Peyer's patch (tissue), 4 donors: ENCODE measurements around the gene TSPEAR.

Experiments
- CTCF ChIP-seq, 6 experiments: fragments of 450-650 bp in 4 of 6; fragments of 200-600 bp in 2 of 6; sonication (generic) in 1 of 6; IDR thresholded peaks; one replicate each; pipeline ENCODE4 v1.5.1; 2017 to 2019; ENCODE audit warnings: antibody characterized with exemption in 6 of 6, mild to moderate bottlenecking in 3 of 6, moderate library complexity in 1 of 6
- POLR2A ChIP-seq, 2 donors: fragments of 450-650 bp; IDR thresholded peaks; one replicate each; pipeline ENCODE4 v1.5.1; 2017; ENCODE audit warnings: antibody characterized with exemption in 2 of 2, mild to moderate bottlenecking in 2 of 2, moderate library complexity in 2 of 2

GRCh38 chr21:44477131-44477530, 234.2 kb downstream of the TSPEAR start:
- TF ChIP-seq POLR2A (IDR thresholded peaks at IDR 0.05) (no peak), CTCF (IDR thresholded peaks at IDR 0.05) (no peak)
